Esophagus squamous epithelium (tissue), 5 donors: ENCODE results near the gene ZNF211. TPM values are rescaled to one million over a fixed set of nuclear protein-coding genes. Genes with fewer than 3 reads are reported as not detected.

ENCODE experiments used
- DNase-seq: peaks from one replicate; lab custom pipeline; 2025; lab: John Stamatoyannopoulos, UW
- H3K27ac ChIP-seq, 4 donors: fragments of 200-600 bp; sonication (generic); one replicate each; pipeline ENCODE4 v1.5.1; 2016 to 2019; ENCODE audit warnings: mild to moderate bottlenecking in 1 of 4
- H3K27me3 ChIP-seq, 4 donors: fragments of 200-600 bp; sonication (generic); 1 replicate in 3 of 4; 2 replicates in 1 of 4; pipeline versions ENCODE4 v1.5.1 to v1.6.0; 2017 to 2021; ENCODE audit warnings: antibody characterized with exemption in 1 of 4
- H3K36me3 ChIP-seq, 3 donors: fragments of 200-600 bp; sonication (generic); one replicate each; pipeline ENCODE4 v1.5.1; 2016 to 2019
- H3K4me1 ChIP-seq, 3 donors: fragments of 200-600 bp; sonication (generic); one replicate each; pipeline ENCODE4 v1.5.1; 2017 to 2019
- H3K4me3 ChIP-seq, 4 donors: fragments of 200-600 bp; sonication (generic); 1 replicate in 3 of 4; 2 replicates in 1 of 4; pipeline ENCODE4 v1.5.1; 2016 to 2019; ENCODE audit warnings: mild to moderate bottlenecking in 2 of 4, moderate library complexity in 1 of 4
- H3K9me3 ChIP-seq, 3 donors: fragments of 200-600 bp; sonication (generic); one replicate each; pipeline ENCODE4 v1.5.1; 2016 to 2019
- POLR2A ChIP-seq, 4 donors: fragments of 450-650 bp; IDR thresholded peaks; one replicate each; pipeline ENCODE4 v1.6.1; 2017; ENCODE audit warnings: antibody characterized with exemption in 4 of 4, mild to moderate bottlenecking in 4 of 4, moderate library complexity in 3 of 4
- WGBS, 2 donors: methylation state at CpG; one replicate each; pipeline ENCODE4 v1.1.5; 2018; 5-methylcytosine and 5-hydroxymethylcytosine counted together
- intact Hi-C: fragments of 100-400 bp; cut with DNase I; formaldehyde crosslinking; loops from one replicate; pipeline ENCODE4 v1.15.0; 2022
- total RNA-seq, 4 donors: library from RNA; depleted of rRNA; stranded (reverse); fragments of >200 nt; gene quantifications; one replicate each; pipeline ENCODE4 v1.1.0, GENCODE V29; 2016
- TF ChIP-seq, protein P1 (sequence below), 6 experiments: fragments of 450-650 bp in 4 of 6; fragments of 200-600 bp in 2 of 6; sonication (generic) in 2 of 6; IDR thresholded peaks; one replicate each; pipeline ENCODE4 v1.5.1; 2016 to 2019; ENCODE audit warnings: antibody characterized with exemption in 6 of 6, mild to moderate bottlenecking in 4 of 6, moderate library complexity in 4 of 6
- donor health status: DM: yes; HTN: yes; CAD: no.

ZNF211 gene
- total RNA-seq, 4 donors from 2014 or later = 2.9 to 7.7 (median 5.9) TPM

DNA sequence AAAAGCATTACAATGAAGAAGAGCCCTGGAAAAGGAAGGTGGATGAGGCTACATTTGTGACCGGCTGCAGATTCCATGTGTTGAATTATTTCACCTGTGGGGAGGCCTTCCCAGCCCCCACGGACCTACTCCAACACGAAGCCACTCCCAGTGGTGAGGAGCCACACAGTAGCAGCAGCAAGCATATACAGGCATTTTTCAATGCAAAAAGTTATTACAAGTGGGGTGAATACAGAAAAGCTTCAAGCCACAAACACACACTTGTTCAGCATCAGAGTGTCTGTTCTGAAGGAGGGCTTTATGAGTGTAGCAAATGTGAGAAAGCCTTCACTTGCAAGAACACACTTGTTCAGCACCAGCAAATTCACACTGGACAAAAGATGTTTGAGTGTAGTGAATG is 53.8 kb downstream of the ZNF211 start:
- Histone ChIP-seq H3K4me1 (peaks cover 7 to 17% (median 9%) of the 10 kb centered on the region in 3 donors), H3K27me3 (no peaks in the 10 kb centered on the region), H3K4me3 (peak overlapping the region in 1 of 4 donors; percentile 5), H3K27ac (no peak overlapping the region), H3K9me3 (peaks cover 20 to 90% (median 82%) of the 10 kb centered on the region in 3 donors), H3K36me3 (peaks cover 18 to 71% (median 30%) of the 10 kb centered on the region in 3 donors)
- WGBS, 2 donors = 100% methylated on average over 1 to 3 of the region's 3 CpGs
- intact Hi-C loops = no loop called here
- DNase-seq = no peak
- no peak for TF ChIP-seq POLR2A (IDR thresholded peaks at IDR 0.05)
- TF ChIP-seq, protein P1, sequence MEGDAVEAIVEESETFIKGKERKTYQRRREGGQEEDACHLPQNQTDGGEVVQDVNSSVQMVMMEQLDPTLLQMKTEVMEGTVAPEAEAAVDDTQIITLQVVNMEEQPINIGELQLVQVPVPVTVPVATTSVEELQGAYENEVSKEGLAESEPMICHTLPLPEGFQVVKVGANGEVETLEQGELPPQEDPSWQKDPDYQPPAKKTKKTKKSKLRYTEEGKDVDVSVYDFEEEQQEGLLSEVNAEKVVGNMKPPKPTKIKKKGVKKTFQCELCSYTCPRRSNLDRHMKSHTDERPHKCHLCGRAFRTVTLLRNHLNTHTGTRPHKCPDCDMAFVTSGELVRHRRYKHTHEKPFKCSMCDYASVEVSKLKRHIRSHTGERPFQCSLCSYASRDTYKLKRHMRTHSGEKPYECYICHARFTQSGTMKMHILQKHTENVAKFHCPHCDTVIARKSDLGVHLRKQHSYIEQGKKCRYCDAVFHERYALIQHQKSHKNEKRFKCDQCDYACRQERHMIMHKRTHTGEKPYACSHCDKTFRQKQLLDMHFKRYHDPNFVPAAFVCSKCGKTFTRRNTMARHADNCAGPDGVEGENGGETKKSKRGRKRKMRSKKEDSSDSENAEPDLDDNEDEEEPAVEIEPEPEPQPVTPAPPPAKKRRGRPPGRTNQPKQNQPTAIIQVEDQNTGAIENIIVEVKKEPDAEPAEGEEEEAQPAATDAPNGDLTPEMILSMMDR (IDR thresholded peaks at IDR 0.05) = no peak

DNA sequence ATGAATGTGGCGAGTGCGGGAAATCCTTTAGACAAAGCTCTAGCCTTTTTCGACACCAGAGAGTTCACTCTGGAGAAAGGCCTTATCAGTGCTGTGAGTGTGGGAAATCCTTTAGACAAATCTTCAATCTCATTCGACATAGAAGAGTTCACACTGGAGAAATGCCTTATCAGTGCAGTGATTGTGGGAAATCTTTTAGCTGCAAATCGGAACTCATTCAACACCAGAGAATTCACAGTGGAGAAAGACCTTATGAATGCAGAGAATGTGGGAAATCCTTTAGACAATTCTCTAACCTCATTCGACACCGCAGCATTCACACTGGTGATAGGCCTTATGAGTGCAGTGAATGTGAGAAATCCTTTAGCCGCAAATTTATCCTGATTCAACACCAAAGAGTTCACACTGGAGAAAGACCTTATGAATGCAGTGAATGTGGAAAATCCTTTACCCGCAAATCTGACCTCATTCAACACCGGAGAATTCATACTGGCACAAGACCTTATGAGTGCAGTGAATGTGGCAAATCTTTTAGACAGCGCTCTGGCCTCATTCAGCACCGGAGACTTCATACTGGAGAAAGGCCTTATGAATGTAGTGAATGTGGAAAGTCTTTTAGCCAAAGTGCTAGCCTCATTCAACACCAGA is 54.5 kb downstream of the ZNF211 start:
- intact Hi-C loops = no loop called here
- Histone ChIP-seq H3K27ac (no peak overlapping the region), H3K4me3 (no peak overlapping the region), H3K9me3 (peaks cover 20 to 98% (median 88%) of the 10 kb centered on the region in 3 donors), H3K27me3 (no peaks in the 10 kb centered on the region), H3K4me1 (peaks cover 4 to 14% (median 6%) of the 10 kb centered on the region in 3 donors), H3K36me3 (peaks cover 18 to 74% (median 30%) of the 10 kb centered on the region in 3 donors)
- WGBS, 2 donors = 88 to 99% methylated on average over 12 of the region's 12 CpGs
- no peak for DNase-seq
- TF ChIP-seq, protein P1 (IDR thresholded peaks at IDR 0.05) = no peak
- no peak for TF ChIP-seq POLR2A (IDR thresholded peaks at IDR 0.05)

DNA sequence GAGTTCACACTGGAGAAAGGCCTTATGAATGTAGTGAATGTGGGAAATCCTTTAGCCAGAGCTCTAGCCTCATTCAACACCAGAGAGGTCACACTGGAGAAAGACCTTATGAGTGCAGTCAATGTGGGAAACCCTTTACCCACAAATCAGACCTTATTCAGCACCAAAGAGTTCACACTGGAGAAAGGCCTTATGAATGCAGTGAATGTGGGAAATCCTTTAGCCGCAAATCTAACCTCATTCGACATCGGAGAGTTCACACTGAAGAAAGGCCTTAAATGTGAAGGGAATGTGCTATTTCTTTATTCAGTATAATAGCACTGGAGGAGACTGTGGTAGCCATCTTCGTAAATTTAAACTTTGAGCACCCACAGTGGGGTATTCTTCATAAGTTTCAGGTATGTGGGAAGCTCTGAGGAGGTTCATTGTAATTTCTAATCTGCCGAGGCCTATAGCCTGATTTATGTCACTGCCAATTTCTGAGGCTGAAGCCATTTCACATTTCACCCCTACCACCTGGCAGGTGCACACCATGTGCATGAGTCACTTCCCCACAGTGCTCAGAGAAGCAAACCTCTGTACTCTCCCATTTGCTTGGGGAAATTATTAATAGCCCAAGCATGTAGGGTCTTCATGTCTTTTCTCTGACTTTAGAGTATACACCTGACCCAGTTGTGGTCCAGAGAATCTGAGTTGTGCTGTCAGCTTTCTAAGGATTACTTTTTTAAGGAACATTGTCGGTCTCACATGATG is 55.2 kb downstream of the ZNF211 start:
- H3K9me3 ChIP-seq = peaks cover 20 to 98% (median 95%) of the 10 kb centered on the region in 3 donors
- no peak overlapping the region for H3K4me3 ChIP-seq
- WGBS, 2 donors = 90% methylated on average over 6 of the region's 6 CpGs
- no peak for DNase-seq
- no peak overlapping the region for H3K27ac ChIP-seq
- H3K36me3 ChIP-seq = peaks cover 18 to 78% (median 30%) of the 10 kb centered on the region in 3 donors
- no peaks in the 10 kb centered on the region for H3K27me3 ChIP-seq
- intact Hi-C loops = no loop called here
- peaks cover 0 to 7% (median 0%) of the 10 kb centered on the region in 3 donors for H3K4me1 ChIP-seq
- TF ChIP-seq, protein P1 (IDR thresholded peaks at IDR 0.05) = no peak
- no peak for TF ChIP-seq POLR2A (IDR thresholded peaks at IDR 0.05)

DNA sequence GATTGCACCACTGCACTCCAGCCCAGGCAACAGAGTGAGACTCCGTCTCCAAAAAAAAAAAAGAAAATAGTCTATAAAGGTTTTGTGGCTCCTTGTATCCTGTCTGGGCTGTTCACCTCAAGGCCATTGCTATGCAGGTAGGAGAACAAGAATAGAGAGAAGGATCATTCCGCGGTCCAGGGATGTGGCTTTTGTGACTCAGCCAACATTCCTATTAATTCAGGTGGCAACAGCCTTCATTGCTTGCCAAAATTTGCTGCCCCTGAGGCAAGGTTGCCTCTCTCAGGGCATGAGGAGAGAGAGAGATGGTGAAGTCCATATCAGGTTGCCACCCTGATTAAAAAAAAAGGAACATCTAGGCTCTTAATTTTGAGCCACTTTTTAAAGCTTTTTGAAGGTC is 56.8 kb downstream of the ZNF211 start:
- Histone ChIP-seq H3K4me1 (no peaks in the 10 kb centered on the region), H3K4me3 (no peak overlapping the region), H3K9me3 (peaks cover 20 to 98% (median 95%) of the 10 kb centered on the region in 3 donors), H3K27me3 (no peaks in the 10 kb centered on the region), H3K36me3 (peaks cover 18 to 69% (median 19%) of the 10 kb centered on the region in 3 donors), H3K27ac (no peak overlapping the region)
- 69 to 83% methylated on average over 3 of the region's 3 CpGs for WGBS, 2 donors
- no peak for DNase-seq
- TF ChIP-seq, protein P1 (IDR thresholded peaks at IDR 0.05) = no peak
- TF ChIP-seq POLR2A (IDR thresholded peaks at IDR 0.05) = no peak
- intact Hi-C loops = no loop called here

Other genes with a start within 250 kb of the ZNF211 start
- gene ZNF548, start 243.3 kb upstream of the ZNF211 start, total RNA-seq = 10 to 100 TPM in 2 of 4 donors, 1 to 10 TPM in 2; 7.7 to 26.9 (median 11.2) TPM
- gene ZNF17, start 222.0 kb upstream of the ZNF211 start, total RNA-seq = 10 to 100 TPM in 1 of 4 donors, 1 to 10 TPM in 3; 4.4 to 12.6 (median 6.2) TPM
- gene ZNF749, start 197.8 kb upstream of the ZNF211 start, total RNA-seq = 10 to 100 TPM in 1 of 4 donors, 1 to 10 TPM in 3; 6.9 to 11.1 (median 8.4) TPM
- gene VN1R1, start 176.0 kb upstream of the ZNF211 start, total RNA-seq = 1 to 10 TPM in 1 of 4 donors, under 1 TPM in 1, not detected in 2; 0.40 to 1.1 TPM
- gene ZNF772, start 155.6 kb upstream of the ZNF211 start, total RNA-seq = 10 to 100 TPM in 1 of 4 donors, 1 to 10 TPM in 3; 3.3 to 10.9 (median 6.3) TPM
- gene ZNF419, start 145.4 kb upstream of the ZNF211 start, total RNA-seq = 1 to 10 TPM in 3 of 4 donors, under 1 TPM in 1; 0.87 to 8.0 (median 3.3) TPM
- gene ZNF773, start 133.2 kb upstream of the ZNF211 start, total RNA-seq = 10 to 100 TPM in 1 of 4 donors, 1 to 10 TPM in 3; 1.9 to 14.5 (median 5.8) TPM
- 1 to 10 TPM; 1.3 to 4.8 (median 2.3) TPM for gene ZNF549, start 105.8 kb upstream of the ZNF211 start, total RNA-seq
- 1 to 10 TPM; 2.2 to 7.6 (median 3.1) TPM for gene ZNF550, start 73.3 kb upstream of the ZNF211 start, total RNA-seq
- 1 to 10 TPM; 1.6 to 6.5 (median 3.9) TPM for gene ZNF416, start 54.3 kb upstream of the ZNF211 start, total RNA-seq
- gene ZIK1, start 49.0 kb upstream of the ZNF211 start, total RNA-seq = 1 to 10 TPM in 3 of 4 donors, under 1 TPM in 1; 0.38 to 4.6 (median 3.1) TPM
- gene ZNF530, start 33.3 kb upstream of the ZNF211 start, total RNA-seq = 1 to 10 TPM in 3 of 4 donors, under 1 TPM in 1; 0.70 to 3.9 (median 1.8) TPM
- 10 to 100 TPM in 2 of 4 donors, 1 to 10 TPM in 2; 7.5 to 14.9 (median 10.4) TPM for gene ZNF134, start 18.9 kb upstream of the ZNF211 start, total RNA-seq
- gene ZSCAN4, start 35.8 kb downstream of the ZNF211 start, total RNA-seq = not detected
- 10 to 100 TPM in 1 of 4 donors, 1 to 10 TPM in 3; 2.3 to 14.5 (median 5.8) TPM for gene ZNF551, start 48.8 kb downstream of the ZNF211 start, total RNA-seq
- gene ZNF154, start 76.0 kb downstream of the ZNF211 start, total RNA-seq = 1 to 10 TPM in 2 of 4 donors, under 1 TPM in 2; 0.15 to 2.5 (median 0.94) TPM
- gene ZNF671, start 94.5 kb downstream of the ZNF211 start, total RNA-seq = 1 to 10 TPM; 1.3 to 4.2 (median 1.5) TPM
- gene ZNF776, start 113.6 kb downstream of the ZNF211 start, total RNA-seq = 10 to 100 TPM in 1 of 4 donors, 1 to 10 TPM in 3; 7.9 to 11.6 (median 8.7) TPM
- gene ZNF586, start 136.5 kb downstream of the ZNF211 start, total RNA-seq = 10 to 100 TPM in 3 of 4 donors, 1 to 10 TPM in 1; 8.1 to 30.5 (median 22.0) TPM
- 10 to 100 TPM in 2 of 4 donors, 1 to 10 TPM in 2; 5.2 to 15.3 (median 12.3) TPM for gene ZNF552, start 181.7 kb downstream of the ZNF211 start, total RNA-seq
- 10 to 100 TPM in 2 of 4 donors, 1 to 10 TPM in 2; 5.3 to 25.0 (median 13.3) TPM for gene ZNF587B, start 197.1 kb downstream of the ZNF211 start, total RNA-seq
- 10 to 100 TPM; 13.2 to 27.5 (median 16.3) TPM for gene ZNF587, start 216.7 kb downstream of the ZNF211 start, total RNA-seq